Activated naive CD4-positive, alpha-beta T cell treated with anti-CD3 and anti-CD28 coated beads, Interleukin-2, amount 50 U/mL, for 24 hours (primary cell): ENCODE measurements around the gene CHAF1B.

Experiments
- H3K27ac Mint-ChIP-seq: one replicate; pipeline ENCODE4 v1.8.0; 2021; ENCODE audit warnings: mild to moderate bottlenecking, mixed read lengths
- H3K27me3 Mint-ChIP-seq: one replicate; pipeline ENCODE4 v1.8.0; 2021; ENCODE audit warnings: mixed read lengths
- H3K36me3 Mint-ChIP-seq: one replicate; pipeline ENCODE4 v1.8.0; 2021; ENCODE audit warnings: mixed read lengths
- H3K4me1 Mint-ChIP-seq: one replicate; pipeline ENCODE4 v1.8.0; 2021; ENCODE audit warnings: mixed read lengths
- H3K4me3 Mint-ChIP-seq: one replicate; pipeline ENCODE4 v1.8.0; 2021; ENCODE audit warnings: mild to moderate bottlenecking, mixed read lengths
- H3K9me3 Mint-ChIP-seq: one replicate; pipeline ENCODE4 v1.8.0; 2021; ENCODE audit warnings: mixed read lengths

Gene CHAF1B

GRCh38 chr21:36431252-36431651, 46.1 kb downstream of the CHAF1B start:
- no peak overlapping the region for H3K27ac Mint-ChIP-seq
- H3K36me3 Mint-ChIP-seq, result peaks cover 2% of the 10 kb centered on the region
- H3K27me3 Mint-ChIP-seq, result peaks cover 11% of the 10 kb centered on the region
- H3K4me1 Mint-ChIP-seq, result peaks cover 11% of the 10 kb centered on the region
- H3K4me3 Mint-ChIP-seq, result no peak overlapping the region
- H3K9me3 Mint-ChIP-seq, result no peaks in the 10 kb centered on the region

GRCh38 chr21:36433059-36433709, 48.0 kb downstream of the CHAF1B start:
- Mint-ChIP-seq H3K27me3 (peaks cover 13% of the 10 kb centered on the region), H3K36me3 (peaks cover 2% of the 10 kb centered on the region), H3K9me3 (peaks cover 5% of the 10 kb centered on the region), H3K27ac (no peak overlapping the region), H3K4me3 (no peak overlapping the region), H3K4me1 (peaks cover 11% of the 10 kb centered on the region)

GRCh38 chr21:36434144-36434543, 49.0 kb downstream of the CHAF1B start:
- Mint-ChIP-seq H3K9me3 (peaks cover 5% of the 10 kb centered on the region), H3K27me3 (peaks cover 13% of the 10 kb centered on the region), H3K36me3 (peaks cover 2% of the 10 kb centered on the region), H3K27ac (no peak overlapping the region), H3K4me3 (no peak overlapping the region), H3K4me1 (peaks cover 11% of the 10 kb centered on the region)

GRCh38 chr21:36436829-36437744, 51.9 kb downstream of the CHAF1B start:
- peaks cover 9% of the 10 kb centered on the region for H3K27me3 Mint-ChIP-seq
- H3K9me3 Mint-ChIP-seq, result peaks cover 5% of the 10 kb centered on the region
- H3K36me3 Mint-ChIP-seq, result peaks cover 2% of the 10 kb centered on the region
- H3K27ac Mint-ChIP-seq, result no peak overlapping the region
- H3K4me1 Mint-ChIP-seq, result no peaks in the 10 kb centered on the region
- no peak overlapping the region for H3K4me3 Mint-ChIP-seq

- no peak overlapping the region for H3K27ac Mint-ChIP-seq
- peaks cover 1% of the 10 kb centered on the region for H3K36me3 Mint-ChIP-seq
- H3K4me1 Mint-ChIP-seq, result no peaks in the 10 kb centered on the region
- no peak overlapping the region for H3K4me3 Mint-ChIP-seq
- peaks cover 5% of the 10 kb centered on the region for H3K9me3 Mint-ChIP-seq
- peaks cover 5% of the 10 kb centered on the region for H3K27me3 Mint-ChIP-seq
Measured at GRCh38 chr21:36437745-36438128, 52.5 kb downstream of the CHAF1B start.

GRCh38 chr21:36441715-36442114, 56.5 kb downstream of the CHAF1B start:
- Mint-ChIP-seq H3K9me3 (peaks cover 5% of the 10 kb centered on the region), H3K4me3 (no peak overlapping the region), H3K27me3 (peaks cover 2% of the 10 kb centered on the region), H3K27ac (no peak overlapping the region), H3K36me3 (no peaks in the 10 kb centered on the region), H3K4me1 (no peaks in the 10 kb centered on the region)

- Mint-ChIP-seq H3K4me1 (no peaks in the 10 kb centered on the region), H3K9me3 (no peaks in the 10 kb centered on the region), H3K4me3 (no peak overlapping the region), H3K27ac (no peak overlapping the region), H3K36me3 (no peaks in the 10 kb centered on the region), H3K27me3 (no peaks in the 10 kb centered on the region)
Measured at GRCh38 chr21:36446301-36446700, 61.1 kb downstream of the CHAF1B start.

- peaks cover 2% of the 10 kb centered on the region for H3K27me3 Mint-ChIP-seq
- H3K36me3 Mint-ChIP-seq, result no peaks in the 10 kb centered on the region
- H3K9me3 Mint-ChIP-seq, result no peaks in the 10 kb centered on the region
- H3K4me3 Mint-ChIP-seq, result no peak overlapping the region
- H3K27ac Mint-ChIP-seq, result no peak overlapping the region
- H3K4me1 Mint-ChIP-seq, result no peaks in the 10 kb centered on the region
Measured at GRCh38 chr21:36450511-36450910, 65.3 kb downstream of the CHAF1B start.

- no peaks in the 10 kb centered on the region for H3K36me3 Mint-ChIP-seq
- peaks cover 2% of the 10 kb centered on the region for H3K27me3 Mint-ChIP-seq
- H3K4me3 Mint-ChIP-seq, result no peak overlapping the region
- no peaks in the 10 kb centered on the region for H3K9me3 Mint-ChIP-seq
- no peak overlapping the region for H3K27ac Mint-ChIP-seq
- H3K4me1 Mint-ChIP-seq, result no peaks in the 10 kb centered on the region
Measured at GRCh38 chr21:36451506-36451905, 66.3 kb downstream of the CHAF1B start.

- Mint-ChIP-seq H3K27me3 (peaks cover 2% of the 10 kb centered on the region), H3K27ac (no peak overlapping the region), H3K4me1 (no peaks in the 10 kb centered on the region), H3K36me3 (no peaks in the 10 kb centered on the region), H3K4me3 (no peak overlapping the region), H3K9me3 (no peaks in the 10 kb centered on the region)
Measured at GRCh38 chr21:36452281-36452825, 67.2 kb downstream of the CHAF1B start.

GRCh38 chr21:36454093-36454531, 68.9 kb downstream of the CHAF1B start:
- H3K9me3 Mint-ChIP-seq, result no peaks in the 10 kb centered on the region
- H3K4me3 Mint-ChIP-seq, result no peak overlapping the region
- H3K36me3 Mint-ChIP-seq, result no peaks in the 10 kb centered on the region
- no peaks in the 10 kb centered on the region for H3K4me1 Mint-ChIP-seq
- peaks cover 2% of the 10 kb centered on the region for H3K27me3 Mint-ChIP-seq
- no peak overlapping the region for H3K27ac Mint-ChIP-seq

- Mint-ChIP-seq H3K27ac (no peak overlapping the region), H3K9me3 (no peaks in the 10 kb centered on the region), H3K4me1 (no peaks in the 10 kb centered on the region), H3K36me3 (no peaks in the 10 kb centered on the region), H3K4me3 (no peak overlapping the region), H3K27me3 (peaks cover 2% of the 10 kb centered on the region)
Measured at GRCh38 chr21:36454706-36455105, 69.5 kb downstream of the CHAF1B start.

- Mint-ChIP-seq H3K36me3 (no peaks in the 10 kb centered on the region), H3K4me3 (no peak overlapping the region), H3K4me1 (no peaks in the 10 kb centered on the region), H3K9me3 (no peaks in the 10 kb centered on the region), H3K27ac (no peak overlapping the region), H3K27me3 (peaks cover 2% of the 10 kb centered on the region)
Measured at GRCh38 chr21:36456729-36457414, 71.7 kb downstream of the CHAF1B start.

- no peak overlapping the region for H3K27ac Mint-ChIP-seq
- H3K4me1 Mint-ChIP-seq, result no peaks in the 10 kb centered on the region
- no peaks in the 10 kb centered on the region for H3K9me3 Mint-ChIP-seq
- no peak overlapping the region for H3K4me3 Mint-ChIP-seq
- H3K36me3 Mint-ChIP-seq, result no peaks in the 10 kb centered on the region
- H3K27me3 Mint-ChIP-seq, result no peaks in the 10 kb centered on the region
Measured at GRCh38 chr21:36459098-36459497, 73.9 kb downstream of the CHAF1B start.

- Mint-ChIP-seq H3K27ac (no peak overlapping the region), H3K4me1 (no peaks in the 10 kb centered on the region), H3K36me3 (no peaks in the 10 kb centered on the region)
Measured at GRCh38 chr21:36460866-36461265, 75.7 kb downstream of the CHAF1B start.

More at GRCh38 chr21:36460866-36461265, 75.7 kb downstream of the CHAF1B start:
- no peak overlapping the region for H3K4me3 Mint-ChIP-seq
- H3K9me3 Mint-ChIP-seq, result no peaks in the 10 kb centered on the region
- no peaks in the 10 kb centered on the region for H3K27me3 Mint-ChIP-seq
